Measurements from ENCODE around the gene SLFN14.
A peak's percentile ranks its signal among the peaks of the same experiment; 100 is the strongest.
"Not testable (repeated sequence)": the region's sequence is repeated elsewhere in the genome, so short reads cannot be mapped to it uniquely, and the experiment has no call there.

The SLFN14 gene

GRCh38 chr17:35560703-35561102, at the start of gene SLFN14:
SLFN14 (minus strand) TSS chr17:35560819; CDS start chr17:35558062, 2,757 bp downstream.
- no peak for DNase-seq (ENCODE audit: low spot score)

DNA sequence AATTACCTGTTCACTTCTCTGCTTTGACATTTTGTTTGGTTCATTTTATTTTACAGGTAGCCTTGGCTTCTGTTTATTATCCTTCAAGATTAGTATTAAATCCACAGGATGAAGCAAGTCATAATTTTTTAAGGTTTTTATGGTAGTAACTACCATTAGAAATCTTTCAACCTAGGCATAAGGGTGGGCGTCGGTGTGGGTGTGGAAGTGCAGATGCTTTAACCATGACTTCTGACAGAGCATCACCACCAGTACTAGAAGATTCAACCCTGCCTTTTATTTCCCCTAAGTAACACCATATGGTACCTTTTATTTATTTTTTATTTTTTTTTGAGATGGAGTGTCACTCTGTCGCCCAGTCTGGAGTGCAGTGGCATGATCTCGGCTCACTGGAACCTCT, 49.2 kb upstream of the SLFN14 start:
- no peak for DNase-seq (ENCODE audit: low spot score)

DNA sequence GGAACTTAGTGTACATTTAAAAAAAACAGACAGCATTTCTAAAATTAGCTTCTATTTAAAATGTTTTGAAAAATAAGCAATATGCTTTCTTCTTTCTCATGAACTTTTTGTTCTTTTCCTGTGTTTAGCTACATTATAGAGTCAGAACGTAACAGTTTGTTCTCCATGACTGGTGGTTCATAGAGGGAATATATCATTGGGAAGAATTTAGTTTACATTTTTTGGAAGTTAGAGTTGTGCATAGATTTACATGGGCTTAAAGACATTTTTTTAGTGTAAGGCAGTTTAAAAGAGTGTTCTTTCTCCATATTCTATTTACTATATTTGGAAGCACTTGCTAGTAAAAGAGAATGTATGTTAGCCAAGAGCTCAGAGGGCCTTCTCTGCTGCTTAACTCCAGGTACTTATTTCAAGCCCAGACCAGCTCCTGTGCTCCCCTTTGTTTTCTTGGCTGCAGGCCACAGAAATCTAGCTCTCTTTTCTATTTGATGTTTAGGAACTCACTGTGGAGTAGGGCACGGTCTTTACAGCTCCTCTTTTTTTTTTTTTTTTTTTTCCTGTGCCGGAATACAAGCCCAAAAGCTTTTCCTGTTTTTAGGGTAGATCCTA, 46.7 kb upstream of the SLFN14 start:
- no peak for DNase-seq (ENCODE audit: low spot score)

DNA sequence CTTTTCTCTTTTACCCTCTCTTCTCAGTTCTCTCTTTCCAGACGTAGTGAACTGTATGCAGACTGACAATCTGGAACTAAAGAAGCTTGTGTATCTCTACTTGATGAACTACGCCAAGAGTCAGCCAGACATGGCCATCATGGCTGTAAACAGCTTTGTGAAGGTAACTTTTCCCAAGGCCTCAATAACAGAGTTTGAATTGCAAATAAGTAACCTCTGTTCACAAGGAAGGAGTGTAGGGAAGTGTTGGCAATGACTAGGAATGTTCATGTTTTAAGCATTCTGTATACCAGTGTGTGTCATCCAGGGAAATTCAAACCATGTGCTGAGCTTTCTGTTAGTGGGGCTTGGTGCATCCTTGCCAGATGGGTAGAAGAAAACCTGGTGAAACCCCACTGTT, 45.1 kb upstream of the SLFN14 start:
- no peak for DNase-seq (ENCODE audit: low spot score)

DNA sequence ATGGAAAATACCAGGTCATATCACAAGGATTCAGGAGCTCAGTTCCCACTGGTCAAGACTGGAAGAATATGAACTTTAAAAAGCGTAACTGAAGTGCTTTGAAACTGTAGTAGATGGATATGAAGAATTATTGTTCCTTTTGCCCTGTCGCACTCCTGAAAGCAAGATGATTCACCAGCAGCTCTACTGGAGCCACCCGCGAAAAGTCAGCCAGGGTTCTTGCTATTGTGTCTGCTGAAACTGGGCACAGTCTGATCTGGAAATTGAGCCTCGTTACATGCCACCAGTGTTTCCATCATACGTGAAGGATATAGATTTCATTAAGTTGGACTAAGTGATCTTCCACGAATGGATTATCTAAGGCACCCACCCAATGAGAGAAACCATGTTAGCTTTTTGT, 43.1 kb upstream of the SLFN14 start:
- DNase-seq (ENCODE audit: low spot score) = no peak

- no peak for DNase-seq (ENCODE audit: low spot score)
Observed at GRCh38 chr17:35597604-35598003, 37.0 kb upstream of the SLFN14 start.

GRCh38 chr17:35596530-35597233, 36.1 kb upstream of the SLFN14 start:
- DNase-seq (ENCODE audit: low spot score) = no peak

DNA sequence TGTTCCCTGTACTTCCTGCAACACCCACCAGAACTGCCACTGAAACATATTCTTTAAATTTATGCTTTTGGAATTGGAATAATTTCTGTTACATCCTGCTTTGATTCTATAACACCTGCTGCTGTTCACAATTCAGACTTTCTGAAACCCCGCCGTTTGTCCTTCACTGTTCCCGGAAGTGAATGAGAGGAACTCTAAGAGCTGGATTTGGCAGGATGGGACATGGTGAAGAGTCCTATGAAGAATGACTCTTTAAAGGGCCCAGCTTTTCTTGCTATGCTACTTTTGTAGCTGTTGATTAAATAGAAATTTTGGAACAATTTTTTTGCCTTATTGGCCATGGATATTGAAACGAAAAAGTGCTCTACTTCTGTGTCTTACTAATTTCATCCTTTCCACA, 35.5 kb upstream of the SLFN14 start:
- no peak for DNase-seq (ENCODE audit: low spot score)

DNA sequence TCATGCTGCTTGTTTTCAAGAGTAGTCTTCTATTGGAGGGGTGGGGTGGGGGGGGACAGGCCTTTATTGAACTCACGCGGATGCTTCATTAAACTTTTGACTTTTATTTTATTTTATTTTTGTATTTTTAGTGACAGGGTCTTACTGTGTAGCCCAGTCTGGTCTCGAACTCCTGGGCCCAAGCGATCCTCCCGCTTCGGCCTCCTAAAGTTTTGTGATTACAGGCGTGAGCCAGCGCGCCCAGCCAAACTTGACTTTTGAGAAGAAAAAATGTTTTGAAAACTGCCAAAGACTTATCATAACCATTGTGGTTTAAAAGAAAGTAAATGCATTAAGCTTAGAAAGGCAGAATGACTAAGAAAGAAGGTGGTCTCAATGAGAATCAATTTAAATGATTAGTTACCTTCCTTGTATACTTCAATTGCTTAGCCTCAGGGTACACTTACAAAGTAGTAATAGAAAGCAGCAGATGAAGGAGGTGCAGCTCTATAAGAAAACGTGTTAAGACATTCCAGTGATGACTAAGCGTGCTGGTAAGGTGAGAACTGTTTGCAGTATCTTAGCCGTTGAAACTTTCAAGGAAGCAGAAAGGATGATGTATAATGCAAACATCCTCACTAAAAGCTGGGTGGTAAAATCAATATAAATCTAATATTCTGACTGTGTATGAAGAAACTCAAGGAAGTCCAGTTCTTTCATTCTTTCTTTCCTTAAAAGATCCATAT, 27.7 kb upstream of the SLFN14 start:
- no peak for DNase-seq (ENCODE audit: low spot score)

DNA sequence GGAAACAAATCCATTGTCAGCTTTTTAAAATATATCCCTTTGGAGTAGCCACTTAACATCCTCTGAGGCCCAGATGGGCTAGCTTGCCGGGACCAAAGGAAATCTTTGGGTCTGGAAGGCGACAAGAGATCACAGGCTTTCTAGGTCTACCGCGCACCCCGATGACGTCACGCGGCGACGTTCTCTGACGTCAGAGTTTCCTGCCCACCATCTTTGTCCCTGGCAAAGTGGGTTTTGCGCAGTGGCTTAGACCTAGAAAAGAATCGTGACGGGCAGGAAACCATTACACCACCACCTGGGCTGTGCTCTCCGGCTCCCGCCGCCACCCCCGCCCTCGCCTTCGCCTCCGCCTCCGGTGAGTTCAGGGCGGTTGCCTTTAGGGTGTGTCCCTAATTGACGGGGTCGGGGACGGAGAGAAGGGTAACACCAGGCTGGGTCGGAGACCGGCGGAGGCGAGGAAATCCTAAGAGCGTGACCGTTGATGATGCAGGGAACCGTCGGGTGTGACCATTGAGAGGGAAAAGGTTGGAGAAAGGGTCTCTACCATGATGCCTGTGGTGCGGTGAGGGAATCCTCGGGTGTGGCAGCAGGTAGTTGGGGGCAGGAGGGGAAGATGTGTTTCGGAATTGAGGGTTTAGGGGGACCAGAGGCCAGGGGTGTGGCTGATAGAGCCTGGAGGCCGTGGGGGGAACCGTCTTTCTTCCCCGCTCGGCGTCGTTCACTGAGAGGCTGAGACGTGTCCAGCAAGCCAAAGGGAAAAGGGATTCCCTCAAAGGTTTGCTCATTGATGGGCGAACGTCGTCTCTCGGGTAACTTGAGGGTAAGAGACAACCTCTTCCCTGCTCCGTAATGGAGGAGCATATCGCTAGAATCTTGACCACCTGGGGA, 26.7 kb upstream of the SLFN14 start, which contains the start of gene AP2B1:
TSS of gene AP2B1 (plus strand) at position 249 of the 888 bp plus-strand sequence. CDS start 6,709 bp downstream, outside the sequence.
- peak; percentile 99 for DNase-seq (ENCODE audit: low spot score)

- DNase-seq (ENCODE audit: low spot score) = no peak
Observed at GRCh38 chr17:35586569-35587073, 26.0 kb upstream of the SLFN14 start.

DNA sequence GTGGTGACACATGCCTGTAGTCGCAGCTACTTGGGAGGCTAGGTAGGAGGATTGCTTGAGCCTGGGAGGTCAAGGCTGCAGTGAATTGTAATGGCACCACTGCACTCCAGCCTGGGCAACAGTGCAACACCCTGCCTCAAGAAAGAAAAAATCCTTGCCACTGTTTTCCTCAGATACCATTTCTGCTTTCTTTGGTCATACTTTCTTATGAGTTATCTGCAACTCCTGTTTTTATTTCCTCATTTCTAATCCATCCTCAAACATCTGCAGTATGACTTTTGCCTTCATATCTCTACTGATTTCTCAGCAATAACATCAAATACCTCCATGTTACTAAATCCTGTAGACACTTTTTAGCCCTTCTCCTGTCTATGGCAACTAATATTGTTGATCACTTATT, 23.4 kb upstream of the SLFN14 start:
- no peak for DNase-seq (ENCODE audit: low spot score)

DNA sequence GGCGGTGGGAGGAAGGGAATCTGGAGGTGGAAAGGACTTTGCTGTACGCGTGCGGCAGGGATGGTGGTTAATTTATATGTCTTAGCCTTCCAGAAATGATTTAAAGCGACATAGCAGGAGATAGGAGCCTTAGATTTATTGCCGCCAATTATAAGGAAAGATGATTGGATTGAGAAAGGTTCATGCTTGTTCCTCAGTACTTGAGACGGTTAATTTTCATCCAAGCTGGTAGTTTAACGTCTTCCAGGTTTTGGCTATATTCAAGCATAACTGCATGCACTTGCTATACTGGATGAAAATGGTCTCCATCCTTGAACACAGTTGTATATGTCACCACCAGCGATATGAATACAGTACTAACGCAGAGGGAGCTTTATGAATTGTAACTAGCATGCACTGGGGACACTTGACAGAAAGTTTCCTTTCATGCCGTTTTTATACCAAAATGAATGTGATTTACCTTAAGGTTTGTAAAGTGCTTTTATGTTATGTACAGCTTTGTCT, 18.4 kb upstream of the SLFN14 start:
- no peak for DNase-seq (ENCODE audit: low spot score)

- peak; percentile 91 for DNase-seq (ENCODE audit: low spot score)
Observed at GRCh38 chr17:35578197-35578928, 17.7 kb upstream of the SLFN14 start, which contains the start of gene PEX12. PEX12 (minus strand) TSS chr17:35578571; CDS start chr17:35578021, 550 bp downstream.

GRCh38 chr17:35577830-35578196, 17.2 kb upstream of the SLFN14 start:
- no peak for DNase-seq (ENCODE audit: low spot score)

- no peak for DNase-seq (ENCODE audit: low spot score)
Observed at GRCh38 chr17:35575759-35576158, 15.1 kb upstream of the SLFN14 start.

DNA sequence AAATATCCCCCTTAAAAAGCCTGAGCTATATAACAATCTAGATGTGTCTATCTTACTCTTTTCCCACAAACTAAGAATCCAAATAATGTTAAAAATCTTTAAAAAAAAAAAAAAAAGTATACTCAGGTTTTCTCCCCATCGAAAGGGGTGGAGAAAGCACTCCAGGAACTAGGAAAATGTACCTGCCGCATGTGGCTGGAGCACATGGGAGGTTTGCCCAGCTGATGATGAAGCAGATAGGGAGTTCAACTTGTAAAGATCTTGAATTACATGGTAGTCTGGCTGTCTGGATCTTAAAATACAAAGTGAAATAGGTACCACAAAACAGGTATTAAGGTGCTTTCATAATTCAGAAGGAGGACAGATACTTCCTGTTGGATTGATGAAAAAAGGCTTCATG, 8.8 kb upstream of the SLFN14 start:
- DNase-seq (ENCODE audit: low spot score) = no peak

DNA sequence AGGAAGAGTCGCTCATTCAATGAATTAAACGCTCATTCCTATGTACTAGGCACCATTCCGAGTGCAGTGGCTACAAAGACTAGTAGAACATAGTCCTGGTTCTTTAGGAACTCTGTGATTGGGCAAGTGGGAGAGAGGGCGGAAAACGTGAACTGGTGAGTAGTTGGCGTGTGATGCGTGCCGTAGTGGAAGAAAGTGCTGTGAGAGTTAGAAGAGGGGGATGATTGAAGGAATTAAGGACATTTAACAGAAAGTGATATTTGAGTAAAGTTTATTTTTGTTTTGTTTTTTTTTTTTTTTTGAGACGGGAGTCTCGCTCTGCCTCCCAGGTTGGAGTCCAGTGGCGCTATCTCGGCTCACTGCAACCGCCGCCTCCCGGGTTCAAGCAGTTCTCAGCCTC, 7.9 kb upstream of the SLFN14 start:
- no peak for DNase-seq (ENCODE audit: low spot score)

DNA sequence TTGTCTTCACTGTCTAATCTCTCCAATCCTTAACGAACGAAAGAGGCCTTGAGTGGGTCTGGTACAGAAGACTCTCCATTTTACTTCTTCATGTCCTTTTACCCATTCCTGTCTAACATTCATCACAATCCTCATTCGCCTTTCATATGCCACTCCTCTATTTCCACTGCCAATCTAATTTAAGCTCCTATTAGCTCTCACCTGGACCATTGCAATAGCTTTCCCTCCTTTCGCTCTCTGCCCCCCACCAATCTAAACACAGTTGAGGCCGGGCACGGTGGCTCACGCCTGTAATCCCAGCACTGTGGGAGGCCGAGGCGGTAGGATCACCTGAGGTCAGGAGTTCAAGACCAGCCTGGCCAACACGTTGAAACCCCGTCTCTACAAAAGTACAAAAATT, 6.3 kb upstream of the SLFN14 start:
- DNase-seq (ENCODE audit: low spot score) = no peak

DNA sequence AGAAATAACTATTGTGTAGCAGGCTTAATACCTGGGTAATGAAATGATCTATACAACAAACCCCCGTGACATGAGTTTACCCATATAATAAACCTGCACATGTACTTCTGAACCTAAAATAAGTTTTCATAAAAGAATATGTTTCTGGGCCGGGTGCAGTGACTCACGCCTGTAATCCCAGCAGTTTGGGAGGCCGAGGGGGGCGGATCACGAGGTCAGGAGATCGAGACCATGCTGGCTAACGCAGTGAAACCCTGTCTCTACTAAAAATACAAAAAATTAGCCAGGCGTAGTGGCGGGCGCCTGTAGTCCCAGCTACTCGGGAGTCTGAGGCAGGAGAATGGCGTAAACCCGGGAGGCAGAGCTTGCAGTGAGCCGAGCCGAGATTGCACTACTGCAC, 2.6 kb upstream of the SLFN14 start:
- DNase-seq (ENCODE audit: low spot score) = not testable (repeated sequence)

All from left forelimb (tissue), 1 donor.